ENCODE results near the gene CSF1. TPM values are rescaled to one million over a fixed set of nuclear protein-coding genes. Genes with fewer than 3 reads are reported as not detected.

The CSF1 gene
- total RNA-seq, 3 donors from 2014 or later: 6.5 to 34.4 (median 19.9) TPM

DNA sequence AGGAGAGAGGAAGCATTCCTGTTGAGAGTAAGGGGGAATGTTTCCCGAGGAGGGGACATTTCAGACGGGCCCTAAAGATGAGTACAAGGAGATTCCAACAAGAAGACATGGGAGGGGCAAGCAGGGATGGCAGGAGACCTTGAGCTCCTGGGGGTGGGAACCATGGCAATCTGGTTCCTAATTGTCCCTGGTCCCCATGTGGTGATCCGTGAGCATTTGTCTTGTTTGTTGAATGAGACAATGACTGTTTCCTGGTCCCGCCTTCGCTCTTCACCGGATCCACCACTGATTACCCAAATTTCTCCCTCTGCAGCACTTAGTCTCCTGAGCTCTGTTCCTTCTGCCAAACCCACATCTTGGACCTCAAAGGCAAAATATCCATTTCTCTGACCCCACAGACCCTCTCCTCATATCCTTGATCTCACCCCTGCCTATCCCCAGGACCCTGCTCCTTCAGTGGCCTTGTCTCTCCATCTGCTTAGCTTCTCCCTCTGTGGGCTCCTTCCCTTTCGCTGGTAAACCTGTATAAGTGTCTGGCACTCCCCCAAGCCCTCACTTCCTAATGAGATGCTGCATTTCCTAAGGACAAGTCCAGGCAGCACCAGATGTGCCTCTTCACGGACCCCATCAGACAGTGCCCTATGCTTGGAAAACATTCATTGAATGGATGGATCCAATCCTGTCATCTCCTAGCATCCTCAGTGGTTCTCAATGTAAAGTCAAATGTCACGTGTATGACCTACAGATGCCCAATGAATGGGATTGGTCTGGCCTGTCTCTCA, 8.3 kb upstream of the CSF1 start:
- Histone ChIP-seq H3K9me3 (no peaks in the 10 kb centered on the region), H3K4me1 (ENCODE audit: low read depth) (no peaks in the 10 kb centered on the region), H3K4me3 (no peak overlapping the region), H3K36me3 (ENCODE audit: low read depth) (no peaks in the 10 kb centered on the region)
- TF ChIP-seq, protein P1, sequence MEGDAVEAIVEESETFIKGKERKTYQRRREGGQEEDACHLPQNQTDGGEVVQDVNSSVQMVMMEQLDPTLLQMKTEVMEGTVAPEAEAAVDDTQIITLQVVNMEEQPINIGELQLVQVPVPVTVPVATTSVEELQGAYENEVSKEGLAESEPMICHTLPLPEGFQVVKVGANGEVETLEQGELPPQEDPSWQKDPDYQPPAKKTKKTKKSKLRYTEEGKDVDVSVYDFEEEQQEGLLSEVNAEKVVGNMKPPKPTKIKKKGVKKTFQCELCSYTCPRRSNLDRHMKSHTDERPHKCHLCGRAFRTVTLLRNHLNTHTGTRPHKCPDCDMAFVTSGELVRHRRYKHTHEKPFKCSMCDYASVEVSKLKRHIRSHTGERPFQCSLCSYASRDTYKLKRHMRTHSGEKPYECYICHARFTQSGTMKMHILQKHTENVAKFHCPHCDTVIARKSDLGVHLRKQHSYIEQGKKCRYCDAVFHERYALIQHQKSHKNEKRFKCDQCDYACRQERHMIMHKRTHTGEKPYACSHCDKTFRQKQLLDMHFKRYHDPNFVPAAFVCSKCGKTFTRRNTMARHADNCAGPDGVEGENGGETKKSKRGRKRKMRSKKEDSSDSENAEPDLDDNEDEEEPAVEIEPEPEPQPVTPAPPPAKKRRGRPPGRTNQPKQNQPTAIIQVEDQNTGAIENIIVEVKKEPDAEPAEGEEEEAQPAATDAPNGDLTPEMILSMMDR (IDR thresholded peaks at IDR 0.05): no peak
- intact Hi-C loops (cut with DNase I, micrococcal nuclease): no loop called here
- DNase-seq (no peak), ATAC-seq (no peak)

DNA sequence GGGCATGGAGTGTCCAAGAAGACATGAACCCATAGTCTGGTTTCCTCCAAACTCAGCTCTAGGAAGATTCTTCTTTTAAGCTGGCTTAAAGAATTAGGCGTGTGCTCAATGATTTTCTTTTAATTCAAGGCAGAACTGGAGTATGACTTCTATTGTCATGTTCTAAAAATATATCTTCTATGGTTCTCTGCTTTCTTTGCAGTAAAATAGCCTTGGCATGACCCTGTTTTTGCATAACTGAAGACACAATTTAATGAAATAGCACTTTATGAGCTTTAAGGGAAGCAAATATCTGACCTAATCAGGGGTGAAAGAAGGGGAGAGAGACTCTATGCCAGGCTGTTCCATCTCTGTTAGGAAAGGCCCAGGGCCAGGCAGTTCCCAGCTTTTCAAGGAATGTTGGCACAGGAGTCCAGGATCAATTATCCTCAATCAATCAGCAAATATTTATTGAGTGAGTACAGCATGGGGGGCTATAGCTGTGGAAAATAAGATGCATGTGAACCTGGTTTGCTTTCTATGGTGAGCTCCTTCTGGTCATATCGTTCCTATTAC, 7.2 kb upstream of the CSF1 start:
- TF ChIP-seq, protein P1 (IDR thresholded peaks at IDR 0.05): no peak

DNA sequence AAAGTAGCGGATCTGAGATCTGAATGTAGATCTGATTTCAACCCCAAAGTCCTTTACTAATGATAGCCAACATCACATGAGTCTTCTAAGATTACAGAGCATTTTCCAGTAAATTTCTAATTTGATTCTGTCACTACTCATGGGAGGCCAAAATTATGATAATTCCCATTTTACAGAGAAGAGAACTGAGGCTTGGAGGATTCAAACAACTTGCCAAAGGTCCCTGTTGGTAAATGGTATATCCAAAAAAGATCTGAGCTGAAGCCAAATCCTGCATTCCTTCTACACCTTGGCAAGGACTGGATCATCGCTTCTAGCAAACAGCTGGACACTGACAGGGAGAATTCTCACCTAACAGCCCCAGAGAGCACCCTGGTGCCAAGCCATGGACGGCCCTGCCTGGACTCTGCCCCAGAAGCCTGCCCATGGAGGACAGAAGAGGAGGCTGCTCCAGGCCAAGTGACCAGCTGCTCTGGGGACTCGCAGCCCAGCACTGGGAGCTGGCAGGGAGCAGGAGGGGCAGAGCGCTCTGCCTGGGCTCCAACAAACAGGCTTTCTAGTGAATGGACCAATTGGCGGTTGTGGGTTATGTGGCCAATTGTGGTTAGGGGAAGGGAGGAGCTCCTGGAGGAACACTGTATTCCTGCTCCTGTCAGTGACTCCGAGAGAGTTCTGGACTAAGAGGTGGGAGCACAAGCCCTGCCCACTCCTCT, 6.4 kb upstream of the CSF1 start:
- Histone ChIP-seq H3K4me3 (no peak overlapping the region), H3K36me3 (ENCODE audit: low read depth) (no peaks in the 10 kb centered on the region), H3K9me3 (no peaks in the 10 kb centered on the region), H3K4me1 (ENCODE audit: low read depth) (no peaks in the 10 kb centered on the region)
- TF ChIP-seq, protein P1 (IDR thresholded peaks at IDR 0.05): no peak
- intact Hi-C loops (cut with DNase I, micrococcal nuclease): no loop called here
- DNase-seq (peak in 1 of 3 donors; percentile 32), ATAC-seq (no peak)

More for the DNA sequence above, 7.2 kb upstream of the CSF1 start:
- DNase-seq: no peak
- no peak for ATAC-seq
- Histone ChIP-seq H3K9me3 (no peaks in the 10 kb centered on the region), H3K4me1 (ENCODE audit: low read depth) (no peaks in the 10 kb centered on the region), H3K36me3 (ENCODE audit: low read depth) (no peaks in the 10 kb centered on the region), H3K4me3 (no peak overlapping the region)
- intact Hi-C loops (cut with DNase I, micrococcal nuclease): no loop called here

DNA sequence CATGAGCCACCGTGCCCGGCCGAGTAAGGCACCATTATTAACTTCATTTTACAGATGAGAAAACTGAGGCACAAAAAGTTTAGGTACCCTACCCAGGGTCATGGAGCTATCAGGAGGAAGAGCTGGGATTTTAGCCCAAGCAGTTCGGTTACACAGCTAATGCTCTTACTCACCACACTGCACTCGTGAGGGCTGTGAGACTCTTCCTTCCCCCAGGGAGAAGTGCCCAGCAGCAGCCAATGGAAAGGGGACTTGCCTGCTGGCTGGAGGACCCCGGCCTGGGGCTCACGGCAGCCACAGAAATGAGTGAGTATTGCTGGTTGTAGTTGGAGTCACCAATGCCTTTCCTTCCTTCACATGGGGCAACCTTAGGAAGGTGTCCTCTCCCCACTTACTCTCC, 5.2 kb upstream of the CSF1 start:
- no peaks in the 10 kb centered on the region for H3K9me3 ChIP-seq
- H3K36me3 ChIP-seq (ENCODE audit: low read depth): no peaks in the 10 kb centered on the region
- intact Hi-C loops (cut with DNase I, micrococcal nuclease): no loop called here
- ATAC-seq: no peak
- peaks cover 3% of the 10 kb centered on the region for H3K4me1 ChIP-seq (ENCODE audit: low read depth)
- no peak overlapping the region for H3K4me3 ChIP-seq
- peak in 1 of 3 donors; percentile 24 for DNase-seq
- TF ChIP-seq, protein P1 (IDR thresholded peaks at IDR 0.05): no peak

DNA sequence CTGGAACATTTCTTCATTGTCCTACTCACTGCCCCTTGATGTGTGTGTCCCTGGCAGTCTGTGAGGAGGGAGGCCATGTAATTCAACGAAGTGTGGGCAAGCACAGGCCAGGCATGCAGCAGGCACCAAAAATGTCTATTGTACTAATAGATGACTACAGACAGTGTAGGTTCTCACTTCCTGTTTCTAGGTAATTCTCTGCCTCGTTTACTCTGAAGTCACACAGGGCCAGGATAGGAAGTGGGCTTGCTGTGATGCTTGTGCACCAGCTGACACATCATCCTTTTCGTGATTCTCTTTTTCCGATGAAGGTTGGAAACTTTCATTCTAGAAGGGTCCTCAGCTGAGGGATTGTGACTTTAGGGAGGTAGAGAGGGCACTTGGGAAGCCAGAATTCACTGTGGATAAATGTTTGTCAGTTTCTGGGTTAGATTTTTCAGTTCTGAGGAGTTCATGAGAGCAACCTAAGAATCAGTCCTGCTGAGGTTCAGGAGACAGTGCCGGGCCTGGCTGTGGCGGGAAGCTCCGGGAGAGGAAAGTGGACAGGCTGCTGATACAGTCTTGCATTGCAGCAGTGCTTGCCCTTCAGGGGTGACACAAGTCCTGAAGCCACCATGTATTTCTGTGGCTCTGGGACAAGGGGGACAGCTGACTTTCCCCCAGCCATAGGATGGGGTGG, 4.3 kb upstream of the CSF1 start:
- ATAC-seq: peak; percentile 62

More for the DNA sequence above, 4.3 kb upstream of the CSF1 start:
- Histone ChIP-seq H3K36me3 (ENCODE audit: low read depth) (no peaks in the 10 kb centered on the region), H3K9me3 (no peaks in the 10 kb centered on the region), H3K4me3 (no peak overlapping the region), H3K4me1 (ENCODE audit: low read depth) (peaks cover 4% of the 10 kb centered on the region)
- no peak for DNase-seq
- intact Hi-C loops (cut with DNase I, micrococcal nuclease): no loop called here
- TF ChIP-seq, protein P1 (IDR thresholded peaks at IDR 0.05): no peak
